D721Med (cell line): ENCODE results near the gene TTI1.

Experiments used
- DNase-seq: peaks from one replicate; pipeline ENCODE4 v3.0.0; 2011; ENCODE audit warnings: low spot score; ENCODE audit not compliant: insufficient read length
- FAIRE-seq: peaks from 2 replicates; lab custom pipeline; 2011; peaks lifted over from hg19 to GRCh38; lab: Jason Lieb, UNC
- TF ChIP-seq, protein P1 (sequence below): IDR thresholded peaks from 2 replicates; pipeline ENCODE4 v1.5.1; 2012; ENCODE audit warnings: mild to moderate bottlenecking, control low read depth; ENCODE audit not compliant: insufficient read depth; ENCODE audit errors: missing control alignments

TTI1 gene

DNA sequence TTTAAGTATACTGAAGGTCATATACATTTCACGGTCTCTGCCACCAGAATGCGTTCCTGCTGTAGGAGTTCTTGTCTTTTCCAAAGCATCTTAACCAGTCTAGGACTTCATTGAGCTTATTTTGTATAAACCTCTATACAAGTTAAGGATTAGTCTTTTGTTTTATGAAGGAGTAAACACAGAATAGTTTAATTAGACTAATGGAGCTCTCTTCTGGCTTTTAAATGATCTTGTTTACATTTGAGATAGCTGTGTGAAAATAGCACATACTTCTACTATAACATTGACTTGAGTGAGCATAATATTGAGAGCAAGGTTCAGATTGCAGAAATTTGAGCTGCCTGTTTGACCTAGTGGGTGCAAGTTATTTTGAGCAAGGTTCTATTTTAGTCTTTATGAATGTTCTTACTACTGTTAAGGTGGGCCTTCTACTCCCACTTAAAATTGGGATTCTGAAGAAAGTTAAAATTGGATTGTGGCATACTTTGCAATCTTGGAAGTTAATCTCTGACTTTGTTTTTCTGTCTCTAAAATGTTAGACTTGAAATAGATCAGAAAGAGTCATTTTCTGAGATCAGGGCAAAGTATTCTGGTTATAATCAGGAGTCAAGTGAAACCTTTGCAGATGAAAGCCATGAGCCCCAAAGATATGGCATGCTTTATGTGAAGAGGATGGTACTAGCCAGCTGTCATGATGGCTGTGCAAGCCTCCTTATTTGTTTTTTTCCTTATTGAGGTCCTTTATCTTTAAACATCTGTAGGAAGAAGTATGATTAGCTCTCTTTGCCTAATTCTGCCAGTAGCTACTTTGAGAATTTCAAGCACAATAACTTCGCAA is 42.1 kb upstream of the TTI1 start:
- DNase-seq (no peak), FAIRE-seq (no peak)
- TF ChIP-seq, protein P1, sequence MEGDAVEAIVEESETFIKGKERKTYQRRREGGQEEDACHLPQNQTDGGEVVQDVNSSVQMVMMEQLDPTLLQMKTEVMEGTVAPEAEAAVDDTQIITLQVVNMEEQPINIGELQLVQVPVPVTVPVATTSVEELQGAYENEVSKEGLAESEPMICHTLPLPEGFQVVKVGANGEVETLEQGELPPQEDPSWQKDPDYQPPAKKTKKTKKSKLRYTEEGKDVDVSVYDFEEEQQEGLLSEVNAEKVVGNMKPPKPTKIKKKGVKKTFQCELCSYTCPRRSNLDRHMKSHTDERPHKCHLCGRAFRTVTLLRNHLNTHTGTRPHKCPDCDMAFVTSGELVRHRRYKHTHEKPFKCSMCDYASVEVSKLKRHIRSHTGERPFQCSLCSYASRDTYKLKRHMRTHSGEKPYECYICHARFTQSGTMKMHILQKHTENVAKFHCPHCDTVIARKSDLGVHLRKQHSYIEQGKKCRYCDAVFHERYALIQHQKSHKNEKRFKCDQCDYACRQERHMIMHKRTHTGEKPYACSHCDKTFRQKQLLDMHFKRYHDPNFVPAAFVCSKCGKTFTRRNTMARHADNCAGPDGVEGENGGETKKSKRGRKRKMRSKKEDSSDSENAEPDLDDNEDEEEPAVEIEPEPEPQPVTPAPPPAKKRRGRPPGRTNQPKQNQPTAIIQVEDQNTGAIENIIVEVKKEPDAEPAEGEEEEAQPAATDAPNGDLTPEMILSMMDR: no peak

DNA sequence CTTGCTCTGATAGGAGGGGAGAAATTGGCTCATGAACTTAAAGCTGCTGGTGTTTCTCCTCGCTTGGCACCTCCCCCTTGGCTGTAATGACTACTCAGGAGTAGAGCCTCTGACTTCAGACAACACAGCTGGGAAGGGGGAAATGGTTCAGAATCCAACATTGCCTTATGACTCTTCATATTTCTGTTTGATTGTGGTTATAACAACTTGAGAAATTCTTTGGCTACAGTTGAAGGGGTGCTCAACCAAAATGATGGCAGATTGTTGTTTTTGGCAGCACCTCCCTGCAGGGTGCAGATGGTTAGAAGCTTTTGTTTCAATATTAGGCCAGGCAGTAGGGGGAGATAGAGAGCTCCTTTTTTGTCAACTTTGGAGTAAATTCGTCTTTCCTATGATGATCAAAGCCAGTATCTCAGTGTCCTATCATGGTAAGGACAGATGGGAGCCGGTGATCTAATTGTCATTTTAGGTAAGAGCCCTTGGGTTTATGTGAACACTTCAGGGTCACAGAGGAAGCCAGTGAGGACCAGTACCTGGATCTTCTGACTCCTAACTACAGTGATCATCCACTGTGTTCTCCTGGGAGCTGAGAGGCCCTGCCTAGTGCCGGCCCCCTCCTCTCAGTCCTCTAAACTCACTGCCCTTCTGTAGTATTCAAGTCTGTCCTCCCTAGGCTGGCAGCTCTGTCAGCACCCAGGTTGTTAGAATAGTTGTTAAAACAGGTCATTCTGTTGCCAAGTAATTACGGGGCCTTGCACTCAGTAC is 40.2 kb upstream of the TTI1 start:
- DNase-seq: no peak
- TF ChIP-seq, protein P1: peak; percentile 57
- FAIRE-seq: no peak

DNA sequence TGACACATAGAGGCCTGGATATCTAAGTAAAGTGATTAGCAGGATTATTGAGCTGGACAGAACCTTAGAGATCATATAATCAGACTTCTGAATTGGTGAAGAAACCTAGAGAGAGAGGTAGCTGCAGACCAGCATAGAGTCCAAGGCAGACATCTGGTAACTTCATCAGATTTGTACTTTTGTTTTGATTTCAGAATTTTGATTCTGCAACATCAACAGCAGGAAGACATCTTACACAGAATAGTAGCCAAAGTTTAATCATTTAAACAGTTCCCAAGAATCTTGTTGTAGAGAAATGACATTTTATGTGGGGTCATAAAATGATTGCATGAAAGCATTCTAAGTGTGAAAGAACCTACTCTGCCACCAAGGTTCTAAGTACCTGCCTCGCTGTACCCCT is 39.6 kb upstream of the TTI1 start:
- TF ChIP-seq, protein P1: no peak
- FAIRE-seq: no peak

DNA sequence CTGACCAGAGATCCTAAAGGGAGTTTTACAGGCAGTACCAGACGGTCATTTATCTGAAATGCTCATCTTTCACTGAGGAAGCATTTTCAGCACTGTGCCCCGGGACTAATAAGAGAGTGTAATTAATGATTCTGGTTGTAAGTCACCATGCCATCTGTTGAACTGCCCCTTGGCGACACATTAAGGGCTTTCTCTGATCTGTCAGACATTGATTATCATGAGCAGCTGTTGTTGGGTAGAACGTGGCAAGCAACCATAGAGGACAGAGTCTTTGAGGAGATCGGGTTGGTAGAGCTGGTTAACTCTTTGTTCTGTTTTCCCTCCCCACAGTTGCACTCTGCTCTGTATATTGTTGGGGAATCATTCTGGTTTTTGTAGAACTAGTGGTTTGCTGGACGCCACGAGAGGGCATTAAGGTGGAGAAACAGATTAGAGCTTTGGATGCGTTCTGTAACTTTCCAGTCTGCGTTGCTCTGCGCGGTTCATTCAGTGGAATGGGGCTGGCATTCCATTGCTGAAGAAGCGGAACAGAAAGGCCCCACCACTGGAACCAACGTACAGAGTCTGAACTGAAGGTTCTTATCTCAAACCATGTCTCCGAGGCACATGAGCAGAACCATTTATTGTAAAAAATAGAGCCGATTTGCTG is 34.6 kb upstream of the TTI1 start:
- FAIRE-seq (peak; percentile 89), DNase-seq (no peak)
- TF ChIP-seq, protein P1: no peak

More for the DNA sequence above, 39.6 kb upstream of the TTI1 start:
- DNase-seq: no peak

DNA sequence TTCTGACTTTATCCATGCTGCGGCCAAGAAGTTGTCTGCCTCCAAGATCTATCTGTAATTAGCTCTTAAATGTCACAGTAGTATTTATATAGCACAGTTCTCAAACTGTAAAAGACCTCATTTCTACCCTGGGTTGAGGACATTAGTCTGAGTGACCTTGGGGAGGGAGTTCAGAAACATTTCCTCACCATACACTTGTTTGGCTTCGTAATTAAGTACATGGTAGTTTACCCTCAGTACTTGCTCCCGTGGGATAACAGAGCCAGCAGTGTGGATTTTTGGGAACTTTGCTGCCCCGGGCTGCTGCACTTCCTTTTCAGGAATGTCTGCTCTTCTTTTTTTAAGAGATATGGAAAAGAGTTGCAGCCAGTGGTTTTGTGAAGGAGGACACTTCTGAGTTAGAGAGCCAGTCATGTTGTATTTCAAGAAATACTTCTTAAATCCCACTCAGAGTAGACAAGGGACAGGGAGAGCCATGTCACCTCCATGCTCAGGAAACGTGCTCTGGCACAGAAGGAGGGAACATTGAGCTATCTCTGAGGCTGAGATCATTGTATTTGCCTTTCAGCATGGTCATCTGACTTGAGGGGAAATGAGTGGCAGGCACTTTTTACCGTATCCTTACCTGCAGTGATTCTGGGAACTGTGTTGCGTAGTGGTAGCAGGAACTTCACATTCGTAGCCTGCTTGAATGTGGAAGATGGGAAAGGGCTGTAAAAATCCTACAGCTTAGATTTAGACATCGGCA is 33.9 kb upstream of the TTI1 start:
- FAIRE-seq: peak; percentile 32
- DNase-seq: no peak
- TF ChIP-seq, protein P1: no peak

DNA sequence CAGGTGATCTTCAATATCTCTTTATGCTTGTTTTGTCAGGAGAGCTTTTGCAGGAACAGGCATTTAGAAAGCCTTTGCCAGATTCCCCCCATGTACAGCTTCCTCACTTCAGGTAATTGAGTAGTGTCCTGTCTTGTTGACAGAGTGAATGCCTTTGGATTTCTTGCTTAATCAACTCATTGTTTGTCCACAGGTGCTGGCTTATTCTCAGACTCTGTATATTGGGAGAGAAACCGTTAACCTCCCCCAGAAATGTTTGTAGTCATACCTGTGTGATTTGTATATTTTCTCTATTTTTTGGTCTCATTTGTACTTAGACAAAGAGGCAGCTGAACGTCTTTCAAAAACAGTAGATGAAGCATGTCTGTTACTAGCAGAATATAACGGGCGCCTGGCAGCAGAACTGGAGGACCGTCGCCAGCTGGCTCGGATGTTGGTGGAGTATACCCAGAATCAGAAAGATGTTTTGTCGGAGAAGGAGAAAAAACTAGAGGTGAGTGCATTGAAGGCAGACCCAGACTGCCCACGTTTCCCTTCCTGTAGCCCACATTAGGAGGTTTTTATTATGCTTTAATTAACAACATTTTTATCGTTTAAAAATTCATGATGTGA is 32.6 kb upstream of the TTI1 start:
- TF ChIP-seq, protein P1: no peak

More for the DNA sequence above, 32.6 kb upstream of the TTI1 start:
- DNase-seq (no peak), FAIRE-seq (no peak)
